Measurements from ENCODE around the gene OR14J1.
"Not testable (repeated sequence)": the region's sequence is repeated elsewhere in the genome, so short reads cannot be mapped to it uniquely, and the experiment has no call there.

The OR14J1 gene, protein sequence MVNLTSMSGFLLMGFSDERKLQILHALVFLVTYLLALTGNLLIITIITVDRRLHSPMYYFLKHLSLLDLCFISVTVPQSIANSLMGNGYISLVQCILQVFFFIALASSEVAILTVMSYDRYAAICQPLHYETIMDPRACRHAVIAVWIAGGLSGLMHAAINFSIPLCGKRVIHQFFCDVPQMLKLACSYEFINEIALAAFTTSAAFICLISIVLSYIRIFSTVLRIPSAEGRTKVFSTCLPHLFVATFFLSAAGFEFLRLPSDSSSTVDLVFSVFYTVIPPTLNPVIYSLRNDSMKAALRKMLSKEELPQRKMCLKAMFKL

DNA sequence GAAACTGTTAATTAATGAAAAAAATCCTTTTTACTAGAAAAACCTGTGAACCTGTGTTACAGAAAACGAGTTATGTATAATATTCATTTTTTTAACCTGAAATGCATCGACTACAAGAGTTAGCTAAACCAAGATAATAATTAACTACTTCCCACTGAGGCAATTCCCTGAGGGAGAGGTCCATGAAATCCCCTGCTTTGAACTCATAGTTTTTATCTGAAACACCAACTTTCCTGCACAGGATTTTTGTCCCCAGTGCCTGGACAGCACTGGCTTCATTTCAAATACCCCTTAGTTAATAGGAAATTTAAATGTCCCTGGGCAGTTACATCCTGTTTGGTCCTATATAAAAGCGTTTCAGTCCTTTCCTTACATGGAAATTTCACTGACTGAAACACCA lies at the start of gene OR14J1:
Gene OR14J1 (plus strand): TSS at position 386 of the 400 bp plus-strand sequence. CDS start 4,989 bp downstream, outside the sequence.
- DNase-seq: no peak

DNA sequence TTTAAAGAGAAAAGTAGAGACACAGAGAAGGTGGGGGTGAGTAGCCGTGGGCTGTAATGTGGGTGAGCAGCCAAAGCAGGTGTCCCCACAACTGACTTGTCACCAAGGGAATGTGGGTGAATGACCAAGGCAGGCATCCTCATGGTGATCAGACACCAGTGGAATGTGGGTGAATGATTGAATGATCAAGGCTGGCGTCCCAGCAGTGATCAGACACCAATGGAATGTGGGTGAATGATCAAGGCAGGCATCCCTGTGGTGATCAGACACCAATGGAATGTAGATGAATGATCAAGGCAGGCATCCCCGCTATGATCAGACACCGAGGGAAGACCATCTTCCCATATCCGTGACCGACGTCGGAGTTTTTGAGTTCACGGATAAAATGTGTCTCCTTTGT lies 49.8 kb upstream of the OR14J1 start:
- no peak for DNase-seq

DNA sequence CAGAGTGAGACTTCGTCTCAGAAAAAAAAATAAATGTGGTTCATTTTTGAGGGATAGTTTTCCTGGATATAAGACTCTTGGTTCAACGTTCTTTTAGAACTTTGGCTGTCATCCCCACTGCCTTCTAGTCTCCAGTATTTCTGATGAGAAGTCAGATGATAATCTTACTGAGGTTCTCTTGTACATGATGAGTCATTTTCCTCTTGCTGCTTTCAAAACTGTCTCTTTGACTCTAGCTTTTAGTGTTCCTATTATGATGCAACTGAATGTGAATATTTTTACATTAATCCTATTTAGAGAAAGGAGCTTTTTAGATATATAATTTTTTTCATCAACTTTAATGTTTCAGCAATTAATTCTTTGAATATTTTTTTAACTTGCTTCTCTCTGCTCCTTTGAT lies 46.0 kb upstream of the OR14J1 start:
- no peak for DNase-seq

DNA sequence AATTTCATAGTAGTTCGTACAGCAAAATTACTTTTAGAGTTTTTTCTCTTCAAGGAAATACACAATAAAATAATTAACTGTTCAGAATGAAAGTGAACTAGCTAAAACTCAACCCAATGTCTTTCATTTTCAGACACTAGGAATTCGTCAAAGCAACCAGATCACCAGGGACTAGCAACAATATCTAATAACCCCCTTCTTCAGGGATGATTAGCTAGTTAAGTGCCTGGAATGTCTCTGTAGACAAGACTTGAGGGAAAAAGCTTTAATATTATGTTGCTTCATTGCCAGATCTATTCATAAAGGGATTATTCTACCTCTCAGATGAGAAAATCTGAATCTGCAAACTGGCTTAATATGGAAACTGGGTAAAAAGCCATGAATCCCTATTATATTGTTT lies 41.8 kb upstream of the OR14J1 start:
- DNase-seq: no peak

DNA sequence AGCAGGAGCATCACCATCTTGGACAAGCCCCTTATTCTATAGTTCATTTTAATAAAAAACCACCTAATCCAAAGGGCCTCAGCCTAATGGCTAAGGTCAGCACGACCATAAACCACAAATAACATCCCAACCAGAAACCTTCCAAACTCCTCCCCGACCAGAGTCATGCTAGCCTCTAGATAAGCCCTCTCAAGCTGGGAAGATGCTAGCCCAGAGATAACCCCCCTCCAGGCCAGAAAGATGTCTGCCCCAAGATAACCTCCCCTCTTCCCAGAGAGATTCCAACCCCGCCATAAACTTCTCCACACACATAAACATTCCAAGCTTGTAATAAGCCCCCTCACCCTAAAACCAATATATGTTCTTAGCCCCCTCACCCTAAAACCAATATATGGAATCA lies 38.5 kb upstream of the OR14J1 start:
- no peak for DNase-seq

DNA sequence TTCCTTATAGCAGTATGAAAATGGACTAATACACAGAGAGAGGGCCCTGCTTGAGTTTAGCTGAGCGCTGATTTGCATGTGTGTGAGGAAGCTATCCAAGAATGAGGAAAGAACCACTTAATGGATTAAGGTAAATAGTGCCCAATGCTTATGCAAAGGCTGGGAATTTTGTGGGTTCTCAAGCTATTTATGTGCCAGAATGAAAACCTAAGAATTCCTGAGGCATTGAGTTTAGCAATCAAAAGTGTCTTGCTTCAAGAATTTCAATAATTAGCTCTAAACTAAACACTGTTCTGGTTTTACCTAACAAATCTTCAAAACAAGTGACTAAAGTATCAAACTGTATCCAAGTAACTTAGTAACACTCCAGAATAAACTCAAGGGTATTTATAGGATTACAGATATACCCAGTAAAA lies 7.0 kb upstream of the OR14J1 start:
- no peak for DNase-seq

DNA sequence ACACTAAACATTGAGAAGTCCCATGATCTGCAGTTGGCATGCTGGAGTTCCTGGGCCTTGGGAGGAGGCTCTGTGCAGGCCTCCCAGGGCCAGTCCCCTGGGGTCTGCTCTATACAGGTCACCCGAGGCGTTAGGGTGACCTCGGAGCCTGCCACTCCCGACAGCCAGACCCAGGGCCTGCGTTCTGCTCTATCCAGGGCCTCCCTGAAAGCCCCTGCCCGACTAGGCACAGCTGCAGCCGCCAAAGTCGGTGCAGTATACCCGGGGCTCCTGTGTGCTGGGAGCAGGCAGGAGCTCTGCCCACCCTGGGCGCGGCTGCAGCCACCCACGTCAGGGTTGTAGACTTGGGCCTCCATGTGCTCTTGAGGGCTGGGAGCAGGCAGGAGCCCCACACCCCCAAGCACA lies 6.3 kb upstream of the OR14J1 start:
- no peak for DNase-seq

DNA sequence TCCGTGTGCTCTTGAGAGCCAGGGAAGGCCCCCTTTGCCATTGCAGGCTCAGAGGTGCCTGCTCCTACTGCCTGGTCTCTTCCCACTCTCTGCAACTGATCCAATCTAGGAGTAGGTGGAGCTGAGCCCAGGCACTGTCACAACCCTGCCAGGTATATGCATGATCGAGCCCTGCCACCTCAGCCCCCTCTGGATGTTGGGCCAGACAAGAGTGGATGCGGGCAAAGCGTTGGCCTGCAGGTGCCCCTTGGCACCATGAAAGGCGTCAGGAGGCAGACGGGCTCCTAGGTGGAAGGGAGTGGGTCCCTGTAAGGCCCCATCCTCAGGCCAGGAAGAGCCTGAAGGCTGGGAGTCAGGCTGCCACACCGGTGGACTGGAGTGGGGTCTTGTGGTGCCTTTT lies 5.9 kb upstream of the OR14J1 start:
- no peak for DNase-seq

DNA sequence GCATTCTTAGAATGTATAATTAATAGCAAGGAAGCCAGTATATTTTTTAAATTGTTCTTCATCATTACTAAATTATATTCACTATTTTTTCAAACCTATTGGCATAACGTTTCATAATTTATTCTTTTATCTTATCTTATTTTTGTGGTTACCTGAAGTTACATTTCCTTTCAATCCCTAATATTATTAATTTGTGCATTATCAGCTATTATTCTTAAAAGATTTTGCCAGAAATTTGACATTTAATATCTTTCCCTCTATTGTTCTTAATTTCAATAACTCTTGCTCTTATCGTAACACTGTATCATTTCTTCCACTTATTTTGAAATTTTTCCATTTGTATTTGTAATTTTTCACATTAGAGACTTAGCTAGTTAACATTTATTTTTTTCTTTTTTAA lies 18.4 kb downstream of the OR14J1 start:
- DNase-seq: no peak

DNA sequence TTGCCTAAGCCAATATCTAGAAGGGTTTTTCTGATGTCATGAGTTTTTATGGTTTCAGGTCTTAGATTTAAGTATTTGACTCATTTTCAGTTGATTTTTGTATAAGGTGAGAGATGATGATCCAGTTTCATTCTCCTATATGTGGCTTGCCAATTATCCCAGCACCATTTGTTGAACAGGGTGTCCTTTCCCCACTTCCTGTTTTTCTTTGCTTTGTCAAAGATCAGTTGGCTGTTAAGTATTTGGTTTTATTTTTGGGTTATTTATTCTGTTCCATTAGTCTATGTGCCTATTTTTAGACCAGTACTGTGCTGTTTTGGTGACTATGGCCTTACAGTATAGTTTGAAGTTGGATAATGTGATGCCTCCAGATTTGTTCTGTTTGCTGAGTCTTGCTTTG lies 21.8 kb downstream of the OR14J1 start:
- not testable (repeated sequence) for DNase-seq

DNA sequence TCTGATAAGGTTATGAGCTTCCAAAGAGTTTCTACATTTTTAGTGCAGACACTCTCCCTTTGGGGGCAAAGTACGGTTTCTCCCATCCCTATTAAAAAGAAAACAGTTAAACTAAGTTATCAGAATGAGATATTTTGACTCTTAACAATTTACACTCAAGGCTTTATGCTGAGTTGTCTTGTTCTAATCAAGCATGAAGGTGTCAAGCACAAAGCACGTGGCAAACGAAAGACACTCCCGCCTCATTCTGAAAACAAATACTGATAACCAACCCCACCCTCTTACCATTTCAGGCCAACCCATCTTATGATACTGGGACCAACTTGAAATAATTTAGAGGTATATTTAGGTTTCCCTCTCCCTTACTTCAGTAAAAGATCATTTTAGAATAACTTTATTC lies 24.3 kb downstream of the OR14J1 start:
- no peak for DNase-seq

DNA sequence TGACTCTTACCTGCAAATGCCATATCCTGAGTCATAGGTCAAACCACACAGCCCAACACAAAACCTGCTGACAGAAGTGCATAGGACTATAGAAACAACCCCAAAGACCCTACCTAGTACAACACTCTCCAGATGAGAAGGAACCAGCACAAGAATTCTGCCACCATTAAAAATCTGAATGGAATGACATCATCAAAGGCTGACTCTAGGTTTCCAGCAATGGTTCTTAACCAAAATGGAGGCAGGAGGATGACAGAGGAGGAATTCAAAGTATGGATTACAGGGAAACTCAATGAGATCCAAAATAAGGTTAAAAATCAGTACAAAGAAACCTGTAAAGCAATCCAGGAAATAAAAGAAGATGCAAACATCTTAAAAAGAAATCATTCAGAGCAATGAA lies 31.2 kb downstream of the OR14J1 start:
- no peak for DNase-seq

DNA sequence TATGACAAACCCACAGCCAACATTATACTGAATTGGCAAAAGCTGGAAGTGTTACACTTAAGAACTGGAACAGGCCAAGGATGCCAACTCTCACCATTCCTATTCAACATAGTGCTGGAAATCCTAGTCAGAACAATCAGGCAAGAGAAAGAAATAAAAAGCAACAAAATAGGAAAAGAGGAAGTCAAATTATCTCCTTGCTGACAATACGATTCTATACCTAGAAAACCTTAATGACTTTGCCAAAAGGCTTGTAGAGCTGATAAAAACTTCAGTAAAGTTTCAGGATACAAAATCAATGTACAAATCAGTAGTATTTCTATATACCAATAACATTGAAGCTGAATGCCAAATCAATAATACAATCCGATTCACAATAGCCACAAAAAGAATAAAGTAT lies 34.8 kb downstream of the OR14J1 start:
- no peak for DNase-seq

DNA sequence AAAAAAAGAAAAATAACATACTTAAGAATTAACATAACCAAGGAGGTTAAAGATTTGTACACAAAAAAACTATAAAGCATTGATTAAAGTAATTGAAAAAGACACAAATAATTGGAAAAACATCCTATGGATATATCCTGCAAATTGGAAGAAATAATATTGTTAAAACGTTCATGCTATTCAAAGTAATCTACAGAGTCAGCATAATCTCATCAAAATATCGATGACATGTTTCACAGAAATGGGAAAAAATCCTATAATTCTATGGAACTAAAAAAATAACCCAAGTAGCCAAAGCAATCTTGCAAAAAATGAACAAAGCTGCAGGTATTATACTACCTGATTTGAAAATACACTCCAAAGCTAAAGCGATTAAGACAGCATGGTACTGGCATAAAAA lies 43.9 kb downstream of the OR14J1 start:
- no peak for DNase-seq

DNA sequence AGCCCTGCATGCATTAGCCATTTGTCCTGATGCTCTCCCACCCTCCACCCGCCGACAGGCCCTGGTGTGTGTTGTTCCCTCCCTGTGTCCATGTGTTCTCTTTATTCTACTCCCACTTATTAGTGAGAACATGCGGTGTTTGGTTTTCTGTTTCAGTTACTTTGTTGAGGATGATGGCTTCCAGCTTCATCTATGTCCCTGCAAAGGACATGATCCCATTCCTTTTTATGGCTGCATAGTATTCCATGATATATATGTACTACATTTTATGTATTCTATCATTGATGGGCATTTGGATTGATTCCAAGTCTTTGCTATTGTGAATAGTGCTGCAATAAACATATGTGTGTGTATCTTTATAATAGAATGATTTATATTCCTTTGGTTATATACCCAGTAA lies 47.8 kb downstream of the OR14J1 start:
- not testable (repeated sequence) for DNase-seq

DNA sequence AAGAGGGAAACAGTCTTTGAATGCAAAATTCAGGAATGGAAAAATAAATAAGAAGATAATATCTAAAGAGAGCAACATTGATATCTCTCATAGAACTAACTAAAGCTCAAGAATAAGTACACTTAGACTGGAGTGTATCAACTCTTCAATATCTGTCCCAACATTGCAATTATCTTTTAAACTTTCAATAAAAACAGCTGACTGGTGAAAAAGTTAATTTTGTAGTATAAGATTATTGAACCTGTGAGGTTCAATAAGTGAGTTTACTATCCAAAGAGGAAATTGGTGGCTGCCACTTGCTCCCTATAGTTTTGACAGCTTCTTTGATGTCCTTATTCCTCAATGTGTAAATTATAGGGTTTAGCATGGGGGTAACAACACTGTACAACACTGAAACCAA lies 53.5 kb downstream of the OR14J1 start:
- no peak for DNase-seq

DNA sequence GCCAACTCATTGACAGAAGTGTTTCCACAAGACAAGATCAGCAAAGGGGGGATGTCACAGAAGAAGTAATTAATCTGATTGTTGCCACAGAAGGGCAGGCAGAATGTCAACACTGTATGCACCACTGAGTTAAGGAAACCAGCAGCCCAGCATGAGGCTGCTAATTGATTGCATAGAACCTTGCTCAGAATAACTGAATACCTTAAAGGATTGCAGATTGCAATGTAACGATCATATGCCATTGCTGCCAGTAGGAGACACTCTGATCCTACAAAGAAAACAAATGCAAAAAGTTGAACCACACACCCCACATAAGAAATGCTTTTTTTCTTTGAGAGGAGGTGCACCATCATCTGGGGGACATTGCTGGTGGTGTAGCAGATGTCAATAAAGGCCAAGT lies 54.1 kb downstream of the OR14J1 start:
- DNase-seq: no peak
